ENCODE data around the gene GALNT9.

Gene GALNT9

DNA sequence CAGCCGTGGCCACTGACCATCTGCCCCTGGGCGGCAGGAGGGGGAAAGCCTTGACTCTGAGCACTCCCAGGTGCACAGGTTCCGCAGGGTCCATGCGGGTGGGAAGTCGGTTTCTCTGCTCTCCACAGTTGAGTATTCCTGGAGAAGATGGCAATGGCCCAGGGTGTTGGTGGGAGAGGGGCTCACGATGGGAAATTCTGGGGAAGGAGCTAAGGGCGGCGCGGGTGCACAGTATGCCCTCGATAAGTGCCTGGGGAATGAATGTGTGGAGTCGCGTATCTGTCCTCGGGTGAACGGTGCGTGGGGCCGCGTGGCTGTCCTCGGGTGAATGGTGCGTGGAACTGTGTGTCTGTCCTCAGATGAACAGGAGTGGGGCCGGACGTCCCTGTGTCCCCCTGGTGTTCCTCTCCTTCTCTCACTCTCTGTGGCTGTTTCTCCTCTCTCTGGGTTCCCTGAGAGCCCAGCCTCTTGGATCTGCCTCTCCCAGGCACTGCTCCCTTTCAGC, 147.1 kb downstream of the GALNT9 start:
- Histone ChIP-seq H3K79me2 (ENCODE audit: low read length) (no peaks in the 10 kb centered on the region), H3K4me1 (ENCODE audit: low read length) (no peaks in the 10 kb centered on the region), H3K27me3 (ENCODE audit: low read depth, low read length) (no peaks in the 10 kb centered on the region), H3K27ac (ENCODE audit: low read length) (no peak overlapping the region), H3K36me3 (replicated peaks; ENCODE audit: low read depth, low read length) (no peaks in the 10 kb centered on the region), H2AFZ (ENCODE audit: low read depth, low read length) (no peak overlapping the region), H4K20me1 (ENCODE audit: insufficient read depth, low read length) (no peaks in the 10 kb centered on the region), H3K4me2 (ENCODE audit: low read length) (no peak overlapping the region), H3K9ac (ENCODE audit: low read length) (no peak overlapping the region), H3K9me3 (ENCODE audit: insufficient read depth, low read length) (no peaks in the 10 kb centered on the region), H3K4me3 (ENCODE audit: low read length) (no peak overlapping the region)
- TF ChIP-seq EZH2phosphoT487 (IDR thresholded peaks at IDR 0.05; ENCODE audit: low read depth): no peak
- TF ChIP-seq, protein P1, sequence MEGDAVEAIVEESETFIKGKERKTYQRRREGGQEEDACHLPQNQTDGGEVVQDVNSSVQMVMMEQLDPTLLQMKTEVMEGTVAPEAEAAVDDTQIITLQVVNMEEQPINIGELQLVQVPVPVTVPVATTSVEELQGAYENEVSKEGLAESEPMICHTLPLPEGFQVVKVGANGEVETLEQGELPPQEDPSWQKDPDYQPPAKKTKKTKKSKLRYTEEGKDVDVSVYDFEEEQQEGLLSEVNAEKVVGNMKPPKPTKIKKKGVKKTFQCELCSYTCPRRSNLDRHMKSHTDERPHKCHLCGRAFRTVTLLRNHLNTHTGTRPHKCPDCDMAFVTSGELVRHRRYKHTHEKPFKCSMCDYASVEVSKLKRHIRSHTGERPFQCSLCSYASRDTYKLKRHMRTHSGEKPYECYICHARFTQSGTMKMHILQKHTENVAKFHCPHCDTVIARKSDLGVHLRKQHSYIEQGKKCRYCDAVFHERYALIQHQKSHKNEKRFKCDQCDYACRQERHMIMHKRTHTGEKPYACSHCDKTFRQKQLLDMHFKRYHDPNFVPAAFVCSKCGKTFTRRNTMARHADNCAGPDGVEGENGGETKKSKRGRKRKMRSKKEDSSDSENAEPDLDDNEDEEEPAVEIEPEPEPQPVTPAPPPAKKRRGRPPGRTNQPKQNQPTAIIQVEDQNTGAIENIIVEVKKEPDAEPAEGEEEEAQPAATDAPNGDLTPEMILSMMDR (IDR thresholded peaks at IDR 0.05; ENCODE audit: low read depth, low read length): no peak

DNA sequence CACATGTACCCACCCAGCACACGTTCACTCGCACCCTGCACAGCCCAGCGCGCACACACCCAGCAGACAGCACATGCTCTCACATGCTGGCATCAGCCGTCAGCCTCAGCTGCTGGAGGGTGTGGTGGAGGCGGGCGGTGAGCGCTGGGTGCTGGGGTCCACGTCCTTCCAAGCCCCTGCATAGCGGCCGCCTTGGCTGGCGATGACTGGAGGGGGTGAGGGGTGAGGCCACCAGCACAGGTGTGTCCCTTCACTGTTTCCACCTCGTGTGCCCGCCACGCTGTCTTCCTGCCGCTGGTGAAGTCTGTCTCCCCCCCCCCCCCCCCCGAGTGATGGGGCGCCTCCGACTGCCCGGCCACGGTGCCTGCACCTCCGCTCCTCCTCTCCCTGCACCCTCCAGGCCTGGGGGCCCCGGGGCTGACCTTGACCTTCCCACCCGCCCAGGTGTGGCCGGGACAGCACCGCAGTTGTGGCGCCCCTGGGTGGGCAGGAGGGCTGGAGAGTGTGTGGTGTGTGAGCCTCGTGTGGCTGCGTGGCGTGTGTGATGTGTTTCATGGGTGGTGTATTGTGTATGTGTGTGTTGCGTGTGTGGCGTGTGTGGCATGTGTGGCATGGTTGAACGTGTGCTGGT, 147.7 kb downstream of the GALNT9 start:
- Histone ChIP-seq H3K4me2 (ENCODE audit: low read length) (no peak overlapping the region), H3K79me2 (ENCODE audit: low read length) (no peaks in the 10 kb centered on the region), H2AFZ (ENCODE audit: low read depth, low read length) (no peak overlapping the region), H3K9me3 (ENCODE audit: insufficient read depth, low read length) (no peaks in the 10 kb centered on the region), H3K27me3 (ENCODE audit: low read depth, low read length) (no peaks in the 10 kb centered on the region), H3K4me1 (ENCODE audit: low read length) (no peaks in the 10 kb centered on the region), H3K36me3 (replicated peaks; ENCODE audit: low read depth, low read length) (no peaks in the 10 kb centered on the region), H3K9ac (ENCODE audit: low read length) (no peak overlapping the region), H4K20me1 (ENCODE audit: insufficient read depth, low read length) (no peaks in the 10 kb centered on the region), H3K27ac (ENCODE audit: low read length) (no peak overlapping the region), H3K4me3 (ENCODE audit: low read length) (no peak overlapping the region)
- TF ChIP-seq EZH2phosphoT487 (IDR thresholded peaks at IDR 0.05; ENCODE audit: low read depth): no peak
- TF ChIP-seq, protein P1 (IDR thresholded peaks at IDR 0.05; ENCODE audit: low read depth, low read length): no peak

DNA sequence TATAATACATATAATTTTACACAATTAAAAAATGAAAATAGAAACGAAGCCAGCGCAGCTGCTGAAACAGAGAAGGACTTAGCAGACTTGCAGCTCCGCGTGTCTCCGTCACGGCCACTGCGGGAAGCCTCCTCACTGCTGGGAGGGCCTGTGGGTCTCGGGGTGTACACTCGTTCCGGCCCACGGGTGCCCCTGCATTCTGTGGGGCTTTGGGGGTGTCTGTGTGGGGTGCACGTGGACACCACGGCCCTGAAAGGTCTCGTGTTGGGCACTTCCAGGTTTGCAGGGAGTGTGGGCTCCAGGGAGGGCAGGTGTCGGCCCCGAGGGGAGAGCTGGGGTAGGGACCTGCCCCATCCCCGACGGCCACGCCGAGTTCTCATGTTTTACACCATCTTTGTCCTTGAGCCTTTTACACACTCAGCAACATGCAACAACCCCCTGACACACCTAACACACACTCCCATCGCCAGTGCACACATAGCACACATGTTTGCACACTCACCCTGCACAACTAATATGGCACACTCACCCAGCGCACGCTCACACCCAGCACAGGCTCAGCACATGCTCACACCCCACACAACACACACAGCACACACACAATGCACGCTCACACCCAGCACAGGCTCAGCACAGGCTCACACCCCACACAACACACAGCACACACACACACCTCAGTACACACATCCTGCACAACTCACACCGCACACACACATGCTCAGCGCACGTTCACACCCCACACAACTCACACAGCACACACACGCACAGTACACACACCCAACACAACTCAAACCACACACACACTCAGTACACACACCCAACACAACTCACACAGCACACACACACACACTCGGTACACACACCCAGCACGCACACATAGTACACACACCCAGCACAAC, 148.5 kb downstream of the GALNT9 start:
- no peak overlapping the region for H3K27ac ChIP-seq (ENCODE audit: low read length)
- no peaks in the 10 kb centered on the region for H3K9me3 ChIP-seq (ENCODE audit: insufficient read depth, low read length)
- H3K4me2 ChIP-seq (ENCODE audit: low read length): no peak overlapping the region
- no peak overlapping the region for H3K4me3 ChIP-seq (ENCODE audit: low read length)
- H3K79me2 ChIP-seq (ENCODE audit: low read length): no peaks in the 10 kb centered on the region
- H3K9ac ChIP-seq (ENCODE audit: low read length): no peak overlapping the region
- no peaks in the 10 kb centered on the region for H4K20me1 ChIP-seq (ENCODE audit: insufficient read depth, low read length)
- H3K36me3 ChIP-seq (replicated peaks; ENCODE audit: low read depth, low read length): no peaks in the 10 kb centered on the region
- no peaks in the 10 kb centered on the region for H3K4me1 ChIP-seq (ENCODE audit: low read length)
- TF ChIP-seq EZH2phosphoT487 (IDR thresholded peaks at IDR 0.05; ENCODE audit: low read depth): no peak
- TF ChIP-seq, protein P1 (IDR thresholded peaks at IDR 0.05; ENCODE audit: low read depth, low read length): no peak
- no peak overlapping the region for H2AFZ ChIP-seq (ENCODE audit: low read depth, low read length)
- no peaks in the 10 kb centered on the region for H3K27me3 ChIP-seq (ENCODE audit: low read depth, low read length)

Data from OCI-LY3 (cell line).